Measurements from ENCODE around the gene IFNB1.
A peak's percentile ranks its signal among the peaks of the same experiment; 100 is the strongest.

Gene IFNB1

DNA sequence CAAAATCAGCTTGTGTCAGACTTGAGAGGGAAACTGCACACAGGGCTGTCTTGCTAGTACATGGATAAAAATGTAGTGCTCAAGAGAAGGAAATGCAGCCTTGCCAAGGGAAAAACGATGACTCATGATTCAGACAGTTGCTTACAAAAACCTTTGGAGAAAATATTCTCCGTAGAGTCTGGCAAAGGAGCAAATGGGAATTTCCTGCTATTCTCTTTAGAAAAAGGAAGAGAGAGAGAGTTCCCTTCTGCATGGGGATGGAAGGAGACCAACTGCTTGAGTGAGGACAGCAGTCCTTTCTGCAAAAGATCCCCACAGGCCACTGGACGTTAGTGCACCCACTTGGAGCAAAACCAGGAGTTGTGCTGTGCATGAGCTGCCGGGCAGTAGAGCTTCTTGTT, 7.6 kb downstream of the IFNB1 start:
- DNase-seq (ENCODE audit: low spot score), result no peak

DNA sequence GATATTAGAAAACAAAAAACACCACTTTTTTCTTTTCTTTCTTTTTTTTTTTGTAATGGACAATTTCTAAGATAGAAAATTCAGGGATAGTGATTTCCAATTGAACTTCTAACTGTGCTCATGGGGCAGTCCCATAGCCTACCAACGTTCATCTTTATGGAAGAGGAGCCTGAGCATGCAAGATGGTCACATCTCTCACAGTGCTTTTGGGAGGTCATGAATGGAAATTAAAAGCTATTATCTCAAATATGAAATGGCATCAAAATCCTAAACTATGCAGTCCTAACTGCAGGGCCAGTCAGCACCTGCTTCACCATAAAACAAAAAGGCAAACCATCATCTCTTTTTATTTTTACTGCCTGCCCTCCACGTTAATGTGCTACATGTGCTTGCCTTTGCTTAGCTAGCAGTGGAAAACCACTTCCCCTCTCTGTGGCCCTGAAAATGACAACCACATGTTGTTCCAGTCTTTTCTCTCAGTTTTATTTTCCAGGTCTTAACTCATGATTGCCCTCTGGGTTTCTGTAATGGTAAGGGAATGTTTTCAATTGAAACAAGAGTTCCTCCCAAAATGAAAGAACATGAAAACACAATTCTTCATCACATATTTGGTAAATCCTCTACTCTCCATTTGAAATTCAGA, 16.7 kb downstream of the IFNB1 start:
- no peak for DNase-seq (ENCODE audit: low spot score)

DNA sequence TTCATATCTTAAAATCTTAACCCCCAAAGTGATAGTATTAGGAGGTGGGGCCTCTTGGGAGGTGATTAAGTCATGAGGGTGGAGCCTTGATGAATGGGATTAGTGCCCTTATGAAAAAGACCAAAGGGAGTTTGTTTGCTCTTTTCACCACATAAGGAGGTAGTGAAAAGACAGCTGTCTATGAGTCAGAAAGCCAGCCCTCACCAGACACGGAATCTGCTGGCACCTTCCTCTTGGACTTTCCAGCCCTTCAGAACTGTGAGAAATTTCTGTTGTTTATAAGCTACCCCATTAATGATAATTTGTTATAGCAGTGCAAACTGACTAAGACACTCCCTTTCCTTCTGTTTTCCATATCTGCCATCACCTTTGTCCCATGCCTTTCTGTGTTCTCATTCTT, 20.8 kb downstream of the IFNB1 start:
- no peak for DNase-seq (ENCODE audit: low spot score)

DNA sequence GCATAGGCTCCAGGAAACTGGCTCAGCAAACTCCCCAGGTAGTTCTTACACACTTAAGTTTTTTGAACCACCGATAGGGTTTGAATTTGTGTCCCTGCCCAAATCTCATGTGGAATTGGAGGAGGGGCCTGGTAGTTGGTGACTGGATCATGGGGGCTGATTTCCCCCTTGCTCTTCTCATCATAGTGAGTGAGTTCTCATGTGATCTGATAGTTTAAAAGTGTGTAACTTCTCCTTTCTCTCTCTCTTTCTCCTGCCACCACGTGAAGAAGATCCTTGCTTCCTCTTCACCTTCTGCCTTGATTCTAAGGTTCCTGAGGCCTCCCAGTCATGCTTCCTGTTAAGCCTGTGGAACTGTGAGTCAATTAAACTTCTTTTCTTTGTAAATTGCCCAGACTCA, 23.9 kb downstream of the IFNB1 start:
- no peak for DNase-seq (ENCODE audit: low spot score)

- no peak for DNase-seq (ENCODE audit: low spot score)
Measured at GRCh38 chr9:21047281-21047691, 30.5 kb downstream of the IFNB1 start.

GRCh38 chr9:21043841-21044240, 33.9 kb downstream of the IFNB1 start:
- no peak for DNase-seq (ENCODE audit: low spot score)

DNA sequence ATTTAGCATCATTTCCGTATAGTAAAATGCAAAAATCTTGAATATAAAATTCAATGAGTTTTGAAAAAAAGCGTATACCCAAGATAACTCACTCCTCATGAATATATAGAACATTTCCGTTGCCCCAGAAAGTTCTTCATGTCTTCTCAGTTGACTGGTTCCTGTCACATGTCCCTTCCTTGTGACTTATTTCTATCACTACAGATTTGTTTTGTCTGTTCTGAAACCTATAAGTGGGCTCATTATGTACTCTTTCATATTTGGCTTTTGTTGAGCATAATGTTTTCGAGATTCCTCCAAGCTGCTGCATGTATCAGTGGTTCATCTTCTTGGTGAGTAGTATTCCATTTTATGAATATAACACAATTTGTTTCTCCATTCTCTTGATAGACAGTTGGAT, 35.3 kb downstream of the IFNB1 start:
- DNase-seq (ENCODE audit: low spot score), result peak; percentile 8

GRCh38 chr9:21039302-21039701, 38.4 kb downstream of the IFNB1 start:
- no peak for DNase-seq (ENCODE audit: low spot score)

DNA sequence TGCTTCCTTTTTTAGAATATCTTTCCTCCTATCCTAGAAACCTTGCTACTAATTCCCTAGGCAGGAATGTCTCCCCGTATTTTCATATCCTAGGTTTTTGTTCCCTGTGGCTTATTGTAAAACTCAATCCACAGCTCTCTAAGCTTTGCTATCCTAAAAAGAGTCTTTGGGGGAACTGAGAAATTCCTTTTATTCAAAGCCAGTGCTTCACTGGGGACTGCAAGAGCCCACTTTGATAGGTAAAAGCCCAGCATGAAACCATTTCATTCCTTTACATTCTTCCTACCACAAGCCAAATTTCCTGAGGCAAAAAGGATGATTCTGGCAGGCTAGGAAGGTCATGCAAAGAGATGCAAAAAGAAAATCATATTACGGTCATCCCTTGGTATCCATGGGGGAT, 40.5 kb downstream of the IFNB1 start:
- DNase-seq (ENCODE audit: low spot score), result no peak

DNA sequence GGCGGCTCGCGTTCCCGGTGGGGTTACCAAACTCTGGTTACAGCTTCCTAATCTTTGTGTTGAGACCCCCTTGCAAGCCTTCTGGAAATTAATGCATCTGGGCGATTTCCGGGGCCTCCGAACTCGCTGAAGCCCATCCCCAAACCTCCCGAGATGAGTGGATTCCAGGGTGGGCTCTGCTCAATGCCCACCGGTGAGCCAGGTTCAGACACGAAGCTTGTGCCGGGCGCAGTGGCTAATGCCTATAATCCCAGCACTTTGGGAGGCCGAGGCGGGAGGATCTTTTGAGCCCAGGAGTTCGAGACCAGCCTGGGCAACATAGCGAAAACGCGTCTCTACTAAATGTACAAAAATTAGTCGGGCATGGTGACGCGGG, 45.9 kb downstream of the IFNB1 start:
- DNase-seq (ENCODE audit: low spot score), result no peak

DNA sequence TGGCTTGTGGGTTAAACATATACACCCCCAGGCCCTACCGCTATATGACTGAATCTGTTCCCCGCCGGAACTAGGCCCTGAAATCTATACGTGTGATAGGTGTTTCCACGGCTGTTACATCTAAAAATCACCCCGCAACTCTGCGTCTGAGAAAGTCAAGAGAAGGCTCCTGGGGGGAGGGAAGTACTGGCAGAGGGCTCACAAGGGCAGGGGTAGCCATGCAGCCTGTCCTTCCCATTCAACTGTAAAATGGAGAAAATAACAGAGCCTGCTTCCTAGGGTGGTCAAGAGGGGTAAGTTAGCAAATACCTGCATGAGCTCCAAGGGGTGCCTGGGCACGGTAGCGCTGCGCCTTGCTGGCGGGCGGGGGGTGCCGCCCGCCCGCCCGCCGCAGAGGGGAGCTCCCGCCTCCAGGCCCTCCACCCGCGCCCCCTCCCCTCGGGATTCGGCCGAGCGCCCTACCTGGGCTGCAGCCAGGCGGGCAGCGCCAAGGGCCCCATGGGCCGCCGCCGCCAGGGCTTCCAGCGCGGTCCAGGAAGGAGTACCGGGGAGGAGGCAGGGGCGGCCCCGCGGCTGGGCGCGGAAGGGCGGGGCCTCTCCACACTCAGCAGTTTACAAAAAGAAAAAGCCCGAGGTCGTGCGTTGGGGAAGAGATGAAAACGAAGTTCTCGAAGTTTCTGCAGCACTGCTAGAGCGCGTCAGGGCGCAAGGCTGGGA, 46.5 kb downstream of the IFNB1 start, which contains the start of gene HACD4:
Gene HACD4, minus strand, starts transcription at position 550 of the 717 bp plus-strand sequence. Its CDS starts 50 bp downstream, at position 500.
- DNase-seq (ENCODE audit: low spot score), result peak; percentile 80

DNA sequence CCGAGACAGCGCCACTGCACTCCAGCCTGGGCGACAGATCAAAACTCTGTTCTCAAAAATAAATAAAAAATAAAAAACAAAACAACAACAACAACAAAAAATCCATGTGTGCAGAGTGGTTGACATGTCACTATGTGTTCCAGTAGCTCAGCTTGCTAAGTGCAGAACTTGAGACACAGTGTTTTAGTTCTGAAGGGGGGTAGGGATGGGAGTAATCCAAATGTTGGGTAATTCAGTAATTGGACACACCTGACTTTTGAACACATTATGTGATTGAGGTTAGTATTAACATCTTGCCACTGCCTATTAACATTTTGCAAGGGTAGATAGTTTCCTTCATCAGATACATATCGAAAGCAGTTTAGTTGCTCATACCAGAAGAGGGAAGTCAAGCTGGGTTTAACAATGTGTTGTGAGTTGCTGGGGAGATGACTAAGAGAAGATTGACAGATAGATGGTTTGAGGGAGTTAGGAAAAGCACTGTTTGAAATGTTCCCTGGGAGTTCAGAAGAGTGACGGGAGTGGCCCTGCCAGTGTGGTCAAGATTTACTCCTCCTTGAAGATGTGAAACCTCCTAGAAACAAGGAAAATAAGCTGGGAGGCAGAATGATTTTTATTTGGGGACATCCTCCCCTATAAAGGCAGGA, 47.2 kb downstream of the IFNB1 start:
- DNase-seq (ENCODE audit: low spot score), result peak; percentile 35

DNA sequence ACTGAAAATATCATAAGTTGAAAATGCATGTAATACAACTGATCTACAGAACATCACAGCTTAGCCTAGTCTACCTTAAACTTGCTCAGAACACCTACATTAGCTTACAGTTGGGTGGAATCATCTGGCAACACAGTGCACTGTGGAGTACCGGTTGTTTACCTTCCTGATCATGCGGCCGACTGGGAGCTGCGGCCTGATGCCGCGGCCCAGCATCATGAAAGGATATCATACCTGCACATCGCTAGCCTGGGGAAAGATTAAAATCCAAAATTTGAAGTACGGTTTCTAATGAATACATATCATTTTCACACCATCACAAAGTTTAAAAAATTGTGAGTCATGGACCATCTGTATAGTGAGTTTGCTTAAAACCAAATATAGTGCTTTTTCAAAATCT, 48.1 kb downstream of the IFNB1 start:
- no peak for DNase-seq (ENCODE audit: low spot score)

DNA sequence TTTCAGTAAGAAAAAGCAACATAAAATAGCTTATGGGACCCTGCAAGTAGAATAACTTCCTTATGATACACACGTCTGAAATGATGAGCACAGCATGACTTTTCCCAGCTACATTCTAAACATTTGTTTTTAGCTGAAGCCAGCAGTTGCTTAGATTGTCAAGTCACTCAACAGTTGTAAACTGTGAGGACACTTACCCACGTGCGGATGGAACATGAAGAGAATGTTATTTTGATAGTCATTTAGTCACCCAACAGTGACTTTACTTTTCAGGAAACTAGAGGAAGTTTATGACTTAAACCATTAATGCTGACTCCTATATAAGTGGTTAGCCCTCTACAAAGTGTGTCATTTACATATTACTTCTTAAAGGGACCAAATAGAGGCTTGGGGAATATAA, 49.3 kb downstream of the IFNB1 start:
- no peak for DNase-seq (ENCODE audit: low spot score)

GRCh38 chr9:21027295-21027694, 50.4 kb downstream of the IFNB1 start:
- DNase-seq (ENCODE audit: low spot score), result no peak
